ENCODE results near the gene SNX22.

SNX22 gene

GRCh38 chr15:64149893-64150578, 1.5 kb upstream of the SNX22 start:
- FAIRE-seq (no peak), DNase-seq (ENCODE audit: insufficient read length, low spot score) (no peak)
- TF ChIP-seq CTCF (IDR thresholded peaks at IDR 0.05; ENCODE audit: insufficient read depth, missing control alignments) = no peak

DNA sequence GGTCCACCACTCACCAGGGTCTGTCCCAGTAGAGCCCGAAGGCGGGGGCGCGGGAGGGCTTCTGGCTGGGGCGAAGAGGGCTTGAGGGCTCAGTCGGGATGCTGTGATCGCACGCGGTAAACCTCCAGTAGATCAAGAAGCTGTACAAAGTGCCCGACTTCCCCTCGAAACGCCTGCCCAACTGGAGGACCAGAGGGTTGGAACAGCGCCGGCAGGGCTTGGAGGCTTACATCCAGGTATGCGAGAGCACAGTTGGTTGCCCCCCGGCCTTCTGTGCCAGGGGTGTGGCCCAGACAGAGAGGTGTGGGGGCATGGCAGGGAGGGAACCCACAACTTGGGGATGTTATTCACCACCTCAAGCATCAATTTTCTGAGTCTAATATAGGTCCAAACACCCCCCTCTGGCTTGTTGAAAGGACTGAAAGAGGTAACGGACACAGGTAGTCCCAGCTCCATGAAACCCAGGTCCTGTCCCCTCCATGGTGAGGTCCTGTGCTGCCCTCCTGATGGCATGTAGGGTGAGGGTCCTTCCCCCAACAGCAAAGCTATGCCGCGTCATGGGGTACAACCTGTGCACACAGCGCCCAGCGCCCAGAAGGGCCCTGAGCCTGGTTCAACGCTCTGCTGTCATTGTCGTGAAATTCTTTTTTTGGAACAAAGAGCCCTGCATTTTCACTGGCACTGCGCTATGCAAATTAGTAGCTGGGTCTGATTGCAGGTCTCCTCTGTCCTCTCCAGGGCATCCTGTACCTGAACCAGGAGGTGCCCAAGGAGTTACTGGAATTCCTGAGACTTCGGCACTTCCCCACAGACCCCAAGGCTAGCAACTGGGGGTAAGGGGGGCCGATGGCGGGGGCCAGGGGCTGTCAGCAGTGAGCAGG, 1.2 kb downstream of the SNX22 start:
- FAIRE-seq (no peak), DNase-seq (ENCODE audit: insufficient read length, low spot score) (no peak)
- TF ChIP-seq CTCF (IDR thresholded peaks at IDR 0.05; ENCODE audit: insufficient read depth, missing control alignments) = no peak

- peak; percentile 94 for TF ChIP-seq CTCF (IDR thresholded peaks at IDR 0.05; ENCODE audit: insufficient read depth, missing control alignments)
- DNase-seq (ENCODE audit: insufficient read length, low spot score) (peak; percentile 89), FAIRE-seq (no peak)
Observed at GRCh38 chr15:64153480-64154367, 2.2 kb downstream of the SNX22 start.

- TF ChIP-seq CTCF (IDR thresholded peaks at IDR 0.05; ENCODE audit: insufficient read depth, missing control alignments) = no peak
- no peak for FAIRE-seq
- no peak for DNase-seq (ENCODE audit: insufficient read length, low spot score)
Observed at GRCh38 chr15:64155802-64156651, 4.5 kb downstream of the SNX22 start.

DNA sequence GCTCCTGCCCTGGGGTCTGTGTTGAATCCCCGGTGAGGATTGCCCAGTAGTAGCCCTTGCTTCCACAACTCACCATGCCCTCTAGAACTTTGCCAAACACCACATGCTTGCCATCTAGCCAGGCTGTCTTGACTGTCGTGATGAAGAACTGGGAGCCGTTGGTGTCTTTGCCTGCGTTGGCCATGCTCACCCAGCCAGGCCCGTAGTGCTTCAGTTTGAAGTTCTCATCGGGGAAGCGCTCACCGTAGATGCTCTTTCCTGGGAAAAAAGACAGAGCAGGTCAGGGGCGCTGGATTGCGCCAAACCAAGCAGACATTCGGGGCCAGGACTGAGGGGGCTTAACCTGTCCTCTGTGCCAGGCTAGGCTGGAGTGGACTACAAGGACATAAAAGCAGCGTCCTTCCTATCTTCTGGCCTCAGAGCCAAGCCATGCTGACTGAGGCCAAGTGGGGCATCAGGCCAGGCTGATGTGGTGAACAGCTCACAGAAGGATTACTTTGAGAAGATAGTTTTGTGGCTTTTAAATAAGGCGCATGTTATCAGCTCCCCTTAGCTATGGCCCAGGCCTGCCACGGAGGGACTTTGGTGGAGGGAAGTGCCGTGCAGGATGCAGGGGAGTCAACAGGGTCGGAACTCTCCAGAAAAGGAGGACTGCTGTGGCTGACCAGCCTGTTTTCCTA, 5.3 kb downstream of the SNX22 start:
- no peak for TF ChIP-seq CTCF (IDR thresholded peaks at IDR 0.05; ENCODE audit: insufficient read depth, missing control alignments)
- DNase-seq (ENCODE audit: insufficient read length, low spot score) = no peak
- no peak for FAIRE-seq

- no peak for TF ChIP-seq CTCF (IDR thresholded peaks at IDR 0.05; ENCODE audit: insufficient read depth, missing control alignments)
- FAIRE-seq = no peak
- no peak for DNase-seq (ENCODE audit: insufficient read length, low spot score)
Observed at GRCh38 chr15:64157599-64158125, 6.1 kb downstream of the SNX22 start.
